ENCODE results near the gene ANKRD30A.
"Not testable (repeated sequence)": the region's sequence is repeated elsewhere in the genome, so short reads cannot be mapped to it uniquely, and the experiment has no call there.

- not testable (repeated sequence) for TF ChIP-seq CTCF, POLR2A (IDR thresholded peaks at IDR 0.05)
These were observed 275.4 kb downstream of the ANKRD30A start for GRCh38 chr10:37400774-37401173.

All from ovary (tissue), 3 donors.